OCI-M2 (cell line): Measurements from ENCODE around the gene IMPG2.

Source experiments
- DNase-seq: peaks from one replicate; lab custom pipeline; 2025; ENCODE audit not compliant: unreplicated experiment; lab: John Stamatoyannopoulos, UW

IMPG2 gene

DNA sequence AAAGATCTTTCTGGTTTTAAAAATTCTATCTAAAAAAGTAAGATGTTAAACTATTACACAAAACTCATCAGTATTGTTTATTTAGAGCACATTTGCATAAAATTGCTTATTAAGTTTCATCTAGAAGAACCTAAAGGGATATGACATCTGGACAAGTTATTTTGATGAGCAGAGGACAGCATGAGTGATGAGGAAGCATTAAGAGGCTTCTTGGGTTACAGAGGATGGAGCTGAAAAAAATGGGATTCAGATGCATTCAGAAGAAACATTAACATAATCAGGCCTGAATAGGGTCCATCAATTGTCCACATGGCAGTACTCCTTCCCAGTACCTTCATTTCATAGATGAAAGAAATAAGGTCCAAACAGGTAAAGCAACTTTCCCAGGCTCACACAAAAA, 41.6 kb downstream of the IMPG2 start:
- no peak for DNase-seq

DNA sequence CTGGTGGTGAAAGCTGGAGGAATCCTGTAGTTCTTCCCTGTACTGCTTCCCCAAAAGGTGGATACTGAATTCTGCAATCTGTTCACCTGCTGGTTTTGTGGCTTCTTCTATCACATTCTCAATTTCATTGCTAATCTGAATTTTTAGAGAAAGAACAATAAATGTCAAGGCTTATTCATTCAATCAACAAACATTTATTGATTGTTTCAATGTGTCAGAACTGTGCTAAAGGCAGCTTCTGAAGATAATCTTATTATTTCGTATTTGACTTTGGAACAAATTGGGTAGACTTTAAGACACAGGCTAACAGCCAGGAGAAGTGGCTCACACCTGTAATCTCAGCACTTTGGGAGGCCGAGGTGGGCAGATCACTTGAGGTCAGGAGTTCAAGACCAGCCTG, 46.8 kb downstream of the IMPG2 start:
- DNase-seq: no peak

DNA sequence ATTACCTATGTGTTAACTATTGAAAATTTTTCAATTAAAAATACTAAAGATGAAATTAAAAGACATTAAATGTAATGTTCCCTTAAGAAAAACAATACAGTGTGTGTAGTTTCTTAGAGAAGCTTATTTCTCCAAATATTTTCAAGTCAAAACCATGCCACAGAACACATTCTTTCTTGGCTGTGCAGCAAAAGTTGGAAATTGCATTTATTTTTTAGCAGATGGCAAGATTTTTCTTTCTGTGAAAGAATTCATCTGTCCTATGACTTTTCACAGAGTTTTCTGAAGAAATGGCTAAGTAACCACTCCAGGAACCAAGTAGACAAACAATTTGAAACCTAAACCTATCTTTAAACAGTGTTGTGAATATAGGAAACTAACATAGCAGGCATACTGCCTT, 47.2 kb downstream of the IMPG2 start:
- no peak for DNase-seq

DNA sequence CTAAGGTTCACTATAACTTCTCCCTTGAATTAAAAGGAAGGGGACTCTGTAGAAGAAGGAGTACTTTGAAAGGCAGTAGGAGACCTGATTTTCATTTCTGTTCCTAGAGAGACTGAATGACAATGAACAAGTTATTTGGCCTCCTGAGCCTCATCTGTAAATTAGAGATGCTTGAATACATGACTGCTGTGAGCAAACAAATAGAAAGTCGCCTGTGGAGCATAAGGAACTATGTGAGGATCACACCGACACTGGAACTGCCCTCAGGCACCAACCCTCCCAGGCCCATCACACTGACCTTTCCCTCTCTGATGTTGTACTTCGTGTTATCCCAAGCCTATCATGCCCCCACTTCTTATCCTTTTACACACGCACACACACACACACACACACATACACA, 48.6 kb downstream of the IMPG2 start:
- no peak for DNase-seq

DNA sequence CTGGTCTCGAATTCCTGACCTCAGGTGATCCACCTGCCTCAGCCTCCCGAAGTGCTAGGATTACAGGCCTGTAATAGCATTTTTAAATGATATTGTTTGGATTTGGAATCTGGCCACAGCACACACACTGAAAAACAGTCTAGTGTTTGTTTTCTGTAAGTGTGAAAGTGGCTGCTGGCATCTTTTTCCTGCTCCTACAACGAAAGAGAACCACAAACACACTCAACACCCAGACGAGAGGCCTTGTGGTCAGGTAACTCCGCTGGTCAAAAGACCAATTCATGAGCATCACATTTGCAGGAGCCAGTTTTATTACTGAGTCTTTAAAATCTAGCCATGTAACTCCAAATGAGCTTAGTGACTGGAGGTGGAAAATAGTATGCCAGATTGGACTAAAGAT, 50.2 kb downstream of the IMPG2 start:
- DNase-seq: no peak

GRCh38 chr3:101268971-101269671, 51.3 kb downstream of the IMPG2 start:
- DNase-seq: no peak

DNA sequence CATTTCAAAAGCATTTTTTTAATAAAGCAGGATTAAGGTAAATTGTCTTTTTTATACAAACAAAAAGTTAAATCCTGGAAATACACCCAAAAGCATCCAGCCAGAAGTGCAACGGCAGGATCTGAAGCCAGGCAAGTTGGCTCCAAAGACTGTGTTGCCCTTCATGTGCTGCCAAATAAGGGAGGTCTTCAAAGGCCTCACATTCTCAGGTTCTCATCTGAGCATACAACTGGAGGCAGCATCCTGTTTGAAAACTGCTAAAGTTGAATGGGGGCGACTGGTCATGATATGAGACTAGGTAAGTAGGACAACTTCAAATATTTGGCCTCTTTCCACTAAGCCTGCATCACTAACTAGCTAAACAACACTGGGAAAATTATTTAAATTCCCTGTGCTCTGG, 52.2 kb downstream of the IMPG2 start:
- no peak for DNase-seq

GRCh38 chr3:101266566-101266965, 53.8 kb downstream of the IMPG2 start:
- no peak for DNase-seq

GRCh38 chr3:101266071-101266470, 54.3 kb downstream of the IMPG2 start:
- DNase-seq: no peak

GRCh38 chr3:101262393-101263240, 57.8 kb downstream of the IMPG2 start:
- no peak for DNase-seq

DNA sequence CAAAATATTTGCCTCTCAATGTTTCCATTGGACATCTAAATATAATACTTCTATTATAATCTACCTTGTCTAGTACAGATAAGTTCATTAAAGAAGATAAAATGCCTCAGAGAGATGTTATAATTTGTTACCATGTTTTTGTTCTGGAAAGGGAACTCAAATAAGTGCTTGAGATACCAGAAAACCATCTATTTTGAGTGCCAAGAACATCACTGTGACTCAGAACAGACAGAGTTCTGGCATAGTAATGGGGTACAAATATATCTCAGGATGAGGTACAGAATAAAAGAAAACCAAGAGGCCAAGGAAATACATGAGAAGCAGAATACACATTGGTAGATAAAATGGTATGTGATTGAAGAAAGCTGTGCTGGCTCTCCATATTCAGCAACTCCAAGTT, 58.9 kb downstream of the IMPG2 start:
- DNase-seq: no peak

DNA sequence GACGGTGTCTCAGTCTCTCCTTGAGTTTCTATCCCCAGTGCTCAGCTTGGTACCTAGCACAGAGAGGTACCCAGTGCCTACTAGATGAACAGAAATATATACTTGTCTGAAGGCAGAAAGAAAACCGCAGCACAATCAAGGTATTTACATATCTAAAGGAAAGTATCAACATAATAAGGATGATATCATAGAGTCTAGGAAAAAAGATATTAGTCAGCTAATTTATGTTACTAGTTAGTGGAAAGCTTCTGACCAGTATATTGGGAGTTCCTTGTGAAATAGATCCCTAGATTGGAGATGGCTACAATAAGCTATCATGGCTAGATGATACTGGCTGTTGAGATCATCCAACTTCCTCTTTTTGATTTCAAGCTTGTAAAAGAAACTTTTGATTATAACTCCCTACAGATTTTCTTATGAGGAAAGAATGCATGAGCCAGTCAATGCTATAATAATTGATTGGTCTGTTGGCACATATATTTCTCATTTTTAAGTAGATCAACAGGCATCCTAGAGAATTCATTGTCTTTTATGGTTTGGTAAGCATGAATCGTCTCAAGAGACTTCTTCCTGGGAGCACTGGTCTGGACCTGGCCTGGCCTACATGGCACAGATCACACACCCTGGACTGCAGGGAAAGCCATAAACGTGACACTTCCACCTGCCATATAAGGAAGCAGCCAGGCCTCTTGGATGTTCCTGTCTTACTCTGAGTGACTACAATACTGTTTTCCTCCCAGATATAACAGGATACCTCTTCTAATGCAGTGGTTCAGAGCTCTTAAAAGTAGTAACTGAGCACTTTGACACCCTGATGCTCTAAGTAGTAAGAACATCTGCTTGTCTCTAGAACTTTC, 60.7 kb downstream of the IMPG2 start:
- no peak for DNase-seq

DNA sequence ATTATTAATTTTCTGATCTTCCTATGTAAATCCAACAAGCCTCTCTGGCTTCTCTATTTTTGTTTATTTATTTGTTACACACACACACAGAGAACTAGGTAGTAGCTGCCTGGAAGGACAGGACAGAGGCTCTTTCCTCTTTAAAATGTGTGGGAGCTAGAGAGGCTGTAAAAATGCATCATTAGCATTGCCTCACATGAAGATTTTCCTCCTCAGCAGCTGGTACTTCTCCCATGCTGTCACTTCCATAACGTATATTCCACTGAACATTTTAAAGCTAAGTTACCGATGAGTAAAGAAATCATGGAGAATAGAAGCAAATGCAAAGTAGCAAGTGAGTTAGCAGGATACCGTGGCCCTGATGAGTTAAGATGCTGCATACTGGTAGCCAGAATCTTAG, 63.9 kb downstream of the IMPG2 start:
- no peak for DNase-seq

- DNase-seq: no peak
Measured at GRCh38 chr3:101255441-101255840, 64.9 kb downstream of the IMPG2 start.

GRCh38 chr3:101253396-101253795, 67.0 kb downstream of the IMPG2 start:
- DNase-seq: no peak

- DNase-seq: no peak
Measured at GRCh38 chr3:101252945-101253344, 67.4 kb downstream of the IMPG2 start.

GRCh38 chr3:101252307-101252706, 68.1 kb downstream of the IMPG2 start:
- no peak for DNase-seq

- no peak for DNase-seq
Measured at GRCh38 chr3:101251441-101251840, 68.9 kb downstream of the IMPG2 start.

DNA sequence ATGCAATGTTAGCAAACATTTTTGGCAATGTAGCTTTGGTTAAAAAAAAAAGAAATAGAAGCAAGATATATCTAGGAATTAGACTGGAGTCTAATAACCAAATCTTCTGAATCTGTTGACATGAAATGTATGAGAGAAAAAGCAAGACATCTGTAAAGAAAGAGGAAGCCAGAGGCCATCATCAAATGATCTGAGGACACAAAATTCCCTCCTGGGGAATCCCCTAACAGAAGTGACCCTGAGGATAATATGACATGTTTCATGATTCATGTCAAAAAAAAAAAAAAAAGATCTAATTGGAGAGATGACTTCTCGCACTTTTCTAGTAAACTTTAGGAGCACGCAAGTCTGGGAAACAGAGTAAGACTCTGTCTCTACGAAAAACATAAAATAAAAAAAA, 70.9 kb downstream of the IMPG2 start:
- no peak for DNase-seq

GRCh38 chr3:101248736-101249135, 71.6 kb downstream of the IMPG2 start:
- no peak for DNase-seq

GRCh38 chr3:101244212-101244575, 76.2 kb downstream of the IMPG2 start:
- DNase-seq: no peak
